Measurements from ENCODE around the gene AFAP1.

Gene AFAP1

DNA sequence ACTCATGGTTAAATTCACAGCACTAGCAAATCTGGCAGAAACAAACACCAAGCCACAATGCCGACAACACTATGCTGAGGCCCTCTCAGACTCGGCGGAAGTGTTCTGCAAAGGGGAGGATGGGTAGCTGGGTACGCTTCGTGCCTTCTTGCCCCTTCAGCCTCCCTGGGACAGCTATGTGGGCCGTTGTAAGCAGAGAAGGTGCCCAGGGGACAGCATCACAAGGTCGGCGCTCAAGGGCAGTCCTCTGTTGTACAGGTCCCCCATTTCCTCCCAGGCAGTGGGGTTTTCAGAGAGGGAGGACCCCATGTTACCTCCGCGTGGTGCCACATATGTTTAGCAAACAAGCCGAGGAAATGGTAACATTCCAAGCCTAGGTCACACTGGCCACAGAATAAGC is 173.6 kb downstream of the AFAP1 start:
- DNase-seq = no peak

DNA sequence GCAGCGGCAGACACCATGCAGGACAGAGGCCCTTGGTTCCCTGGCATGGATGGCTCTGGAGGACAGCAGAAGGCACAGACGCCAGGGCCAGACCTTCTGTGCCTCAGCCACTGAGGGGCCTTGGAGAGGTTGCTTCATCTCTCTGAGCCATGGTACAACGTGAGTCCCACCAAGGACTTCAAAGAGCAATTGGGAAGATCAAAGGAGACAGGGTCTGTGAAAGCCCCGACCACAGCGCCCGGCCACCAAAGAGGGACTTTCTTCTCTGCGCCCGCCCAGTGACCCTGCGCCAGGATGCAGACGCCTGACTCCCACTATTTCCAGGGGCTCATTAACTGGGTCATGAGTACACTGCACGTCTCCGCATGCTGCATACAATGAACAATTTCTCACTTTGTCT is 174.0 kb downstream of the AFAP1 start:
- no peak for DNase-seq

DNA sequence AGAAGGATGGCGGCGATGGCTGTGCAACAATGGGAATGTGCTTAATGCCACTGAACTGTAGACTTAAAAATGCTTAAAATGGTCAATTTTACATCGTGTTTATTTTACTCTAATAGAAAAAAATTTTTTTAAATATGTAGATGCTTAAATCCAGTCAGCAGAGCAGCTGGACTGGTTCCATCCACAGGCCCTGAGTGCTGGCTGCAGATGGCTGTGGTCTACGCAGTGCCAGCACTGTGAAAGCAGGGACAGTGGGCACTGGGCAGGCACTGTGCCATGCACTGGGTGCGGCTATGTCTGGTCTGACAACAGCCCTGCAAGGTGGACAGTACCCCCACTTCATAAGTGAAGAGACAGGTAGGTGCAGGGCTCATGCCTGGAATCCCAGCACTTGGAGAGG is 175.2 kb downstream of the AFAP1 start:
- DNase-seq = no peak

DNA sequence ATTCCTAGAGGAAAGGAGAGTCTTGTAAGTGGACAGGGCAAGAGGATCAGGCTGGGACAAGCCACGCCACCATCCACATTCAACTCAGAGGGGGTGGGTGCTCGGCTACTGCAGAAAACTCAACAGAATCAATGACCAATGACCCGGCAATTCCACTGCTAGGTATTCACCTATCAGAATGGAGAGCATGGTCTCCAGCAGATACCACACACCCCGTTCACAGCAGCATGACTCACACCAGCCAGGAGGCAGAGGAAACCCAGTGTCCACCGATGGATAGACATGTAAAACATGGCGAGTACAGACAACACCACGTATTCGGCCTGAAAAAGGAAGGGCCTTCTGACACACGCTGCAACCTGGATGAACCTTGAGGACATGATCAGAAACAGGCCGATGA is 175.9 kb downstream of the AFAP1 start:
- DNase-seq = no peak

DNA sequence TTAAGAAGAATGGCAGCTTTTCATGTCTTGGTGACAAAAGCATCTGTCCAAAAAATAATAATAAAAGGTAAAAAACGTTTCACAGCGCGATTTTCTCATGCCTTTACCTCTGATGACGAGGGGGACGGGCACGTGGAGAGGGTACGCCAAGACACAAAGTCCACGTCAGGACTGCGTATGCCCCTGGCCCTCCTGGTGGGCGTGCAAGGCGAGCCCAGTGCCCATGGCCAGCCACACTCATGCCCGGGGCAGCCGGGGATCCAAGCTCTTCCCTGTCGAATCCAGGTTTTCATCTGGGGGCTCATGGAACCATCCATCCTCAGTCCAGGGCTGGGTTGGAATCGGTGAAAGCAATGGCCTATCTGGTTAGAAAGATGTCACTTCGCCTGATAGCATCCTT is 176.6 kb downstream of the AFAP1 start:
- no peak for DNase-seq

DNA sequence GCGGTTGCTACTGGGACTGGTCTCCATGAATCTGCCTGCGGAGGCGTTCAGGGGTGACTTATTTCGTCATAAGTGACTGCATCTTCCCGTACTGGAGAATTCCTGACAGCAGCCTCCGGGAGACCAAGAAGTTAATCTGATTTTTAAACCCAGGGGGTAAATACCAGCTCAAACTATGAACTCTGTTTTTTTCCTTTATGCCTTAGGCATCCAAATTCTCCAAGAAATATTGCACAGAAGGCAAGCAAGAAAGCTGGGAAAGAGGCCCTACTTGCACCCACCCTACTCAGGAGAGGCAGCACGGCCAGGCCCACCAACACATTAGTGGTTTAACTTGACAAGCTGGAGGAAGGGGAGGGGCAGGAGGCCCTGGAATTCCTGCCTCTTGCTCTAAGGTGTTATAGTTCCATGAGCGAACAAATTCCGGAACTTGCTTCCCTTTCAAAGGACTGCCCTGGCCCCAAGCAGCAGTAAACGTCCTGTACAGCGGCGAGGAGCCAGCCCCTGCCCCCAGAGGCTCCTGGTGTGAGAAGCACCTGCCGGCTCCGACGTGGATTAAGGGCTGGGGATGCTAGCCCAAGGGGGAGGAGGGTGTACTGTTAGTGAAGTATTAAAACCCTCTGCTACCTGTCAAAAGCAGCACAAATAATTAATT is 177.2 kb downstream of the AFAP1 start:
- DNase-seq = no peak

DNA sequence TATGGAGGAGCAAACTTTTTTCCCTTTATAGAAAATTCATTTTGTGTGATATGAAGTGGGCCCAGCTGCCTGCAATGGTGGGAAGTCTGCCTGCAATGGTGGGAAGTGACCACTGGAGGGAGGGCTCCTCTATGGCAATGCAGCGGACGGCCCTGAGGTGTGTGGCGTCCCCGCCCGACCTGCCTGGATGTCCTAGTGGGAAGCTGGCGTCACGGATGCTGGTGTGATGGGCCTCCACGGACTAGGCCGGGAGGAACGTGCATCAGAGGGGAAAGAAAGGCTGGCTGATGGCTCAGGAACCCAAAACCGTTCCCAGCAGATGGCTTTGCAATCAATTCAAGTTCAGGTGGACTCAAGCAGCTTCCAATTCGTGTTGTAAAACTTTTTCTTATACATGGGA is 177.9 kb downstream of the AFAP1 start:
- peak; percentile 33 to 51 for DNase-seq

DNA sequence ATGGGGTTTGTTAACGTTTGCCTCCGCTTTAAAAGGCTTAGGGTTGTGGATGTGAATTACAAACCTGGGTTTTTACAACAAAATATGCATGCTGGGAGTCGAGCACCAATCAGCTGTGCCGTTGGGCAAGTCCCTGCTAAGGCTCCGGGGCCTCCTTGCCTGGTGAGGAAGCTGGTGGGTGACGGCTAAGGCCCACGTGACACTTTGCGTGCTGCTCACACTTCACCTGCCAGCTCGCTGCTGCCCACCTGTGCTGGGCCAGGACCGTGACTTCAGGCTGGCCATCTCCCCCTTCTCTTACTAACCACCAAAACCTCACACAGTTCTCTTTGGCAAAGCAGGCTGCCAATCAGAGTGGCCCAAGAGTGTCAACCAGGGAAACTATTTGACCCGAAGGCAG is 178.3 kb downstream of the AFAP1 start:
- DNase-seq = no peak

DNA sequence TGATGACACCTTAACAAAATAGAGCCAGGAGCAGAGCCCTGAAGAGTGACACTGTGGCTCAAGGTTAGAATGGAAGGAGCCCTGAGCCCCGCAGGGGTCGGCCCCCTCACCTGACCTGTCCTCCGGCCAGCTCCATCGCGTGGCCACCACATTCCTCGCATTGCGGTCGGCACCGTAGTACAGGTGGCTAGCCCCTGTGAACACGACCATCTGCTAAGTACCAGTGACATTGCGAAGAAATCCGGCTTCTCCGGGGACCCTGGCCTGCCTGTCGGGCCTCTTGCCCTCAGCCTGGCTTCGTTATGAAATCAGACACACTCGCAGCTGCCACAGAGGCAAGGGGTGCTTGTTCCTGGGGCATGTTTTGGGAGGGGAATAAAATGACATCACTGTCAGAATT is 179.0 kb downstream of the AFAP1 start:
- no peak for DNase-seq

DNA sequence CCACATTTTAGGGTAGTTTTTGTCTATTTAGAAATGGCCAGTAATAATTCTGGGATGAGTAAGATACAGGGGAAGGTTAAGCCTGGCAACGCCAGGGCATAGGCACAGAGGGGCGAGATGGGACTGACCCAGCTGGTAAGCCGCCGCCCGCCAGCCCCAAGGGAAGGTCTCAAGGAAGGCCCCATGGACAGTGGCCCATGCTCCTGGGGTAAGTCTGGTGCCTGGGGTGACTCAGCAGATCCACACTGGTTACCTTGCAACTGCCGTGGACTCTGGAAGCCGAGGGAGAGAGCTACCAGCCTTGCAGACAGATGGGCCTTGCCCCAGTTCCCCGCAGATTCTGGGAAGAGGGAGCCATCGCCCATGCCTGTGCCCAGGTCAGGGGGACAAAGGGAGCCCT is 179.4 kb downstream of the AFAP1 start:
- no peak for DNase-seq

DNA sequence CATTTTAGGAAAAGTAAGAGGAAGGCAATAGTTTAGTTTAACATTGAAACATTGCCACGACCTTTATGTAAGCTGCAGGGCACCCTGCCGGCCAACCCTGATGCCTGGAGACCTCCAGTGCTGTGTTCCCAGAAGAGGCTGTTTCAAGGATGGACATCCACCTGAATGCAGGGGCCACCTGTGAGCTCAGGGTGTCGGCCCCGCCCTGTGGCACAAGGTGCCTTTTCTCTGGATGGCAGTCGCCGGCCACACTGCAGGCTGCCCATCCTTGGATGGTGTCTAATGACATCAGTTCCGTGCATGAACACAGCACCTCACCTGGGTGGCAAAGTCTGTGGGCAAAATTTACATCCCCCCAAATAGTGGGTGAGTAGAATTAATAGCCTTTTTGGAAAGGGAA is 180.0 kb downstream of the AFAP1 start:
- no peak for DNase-seq

DNA sequence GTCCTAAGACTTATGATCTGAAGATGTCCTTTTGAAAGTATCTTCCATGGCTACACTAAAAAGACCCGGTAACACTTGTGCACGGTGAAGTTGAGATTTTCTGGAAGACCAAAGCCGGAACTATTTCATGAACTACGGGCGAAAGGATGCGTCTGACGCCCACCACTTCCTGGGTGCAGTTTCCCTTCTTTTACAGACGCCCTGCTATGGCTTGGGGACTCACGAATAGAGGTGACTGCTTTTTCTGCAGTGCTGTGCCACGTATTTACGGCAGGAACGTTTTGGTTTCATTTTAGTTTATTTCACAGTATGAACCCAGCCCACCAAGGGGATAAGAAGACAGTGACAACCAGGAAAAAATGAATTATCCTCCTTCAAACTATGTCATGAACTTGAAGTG is 180.4 kb downstream of the AFAP1 start:
- DNase-seq = peak; percentile 55 to 79

DNA sequence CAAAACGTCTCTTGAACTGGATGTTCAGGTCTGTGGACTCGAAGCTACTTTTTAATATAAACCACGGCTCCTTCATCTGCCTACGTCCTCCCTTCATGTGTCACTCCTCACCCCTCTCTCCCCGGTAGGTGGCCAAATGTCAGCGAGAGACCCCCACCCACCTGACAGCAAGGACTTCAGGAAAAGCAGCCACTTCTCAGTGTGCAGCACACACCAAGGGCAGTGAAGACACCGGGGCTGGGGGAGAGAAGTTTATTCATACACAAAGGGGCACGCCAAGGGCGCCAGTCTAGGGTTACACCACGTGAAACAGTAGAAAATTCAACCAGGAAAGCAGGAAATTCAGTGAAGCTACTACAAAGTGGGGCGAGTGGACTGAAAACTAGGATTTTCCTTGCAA is 181.2 kb downstream of the AFAP1 start:
- no peak for DNase-seq

DNA sequence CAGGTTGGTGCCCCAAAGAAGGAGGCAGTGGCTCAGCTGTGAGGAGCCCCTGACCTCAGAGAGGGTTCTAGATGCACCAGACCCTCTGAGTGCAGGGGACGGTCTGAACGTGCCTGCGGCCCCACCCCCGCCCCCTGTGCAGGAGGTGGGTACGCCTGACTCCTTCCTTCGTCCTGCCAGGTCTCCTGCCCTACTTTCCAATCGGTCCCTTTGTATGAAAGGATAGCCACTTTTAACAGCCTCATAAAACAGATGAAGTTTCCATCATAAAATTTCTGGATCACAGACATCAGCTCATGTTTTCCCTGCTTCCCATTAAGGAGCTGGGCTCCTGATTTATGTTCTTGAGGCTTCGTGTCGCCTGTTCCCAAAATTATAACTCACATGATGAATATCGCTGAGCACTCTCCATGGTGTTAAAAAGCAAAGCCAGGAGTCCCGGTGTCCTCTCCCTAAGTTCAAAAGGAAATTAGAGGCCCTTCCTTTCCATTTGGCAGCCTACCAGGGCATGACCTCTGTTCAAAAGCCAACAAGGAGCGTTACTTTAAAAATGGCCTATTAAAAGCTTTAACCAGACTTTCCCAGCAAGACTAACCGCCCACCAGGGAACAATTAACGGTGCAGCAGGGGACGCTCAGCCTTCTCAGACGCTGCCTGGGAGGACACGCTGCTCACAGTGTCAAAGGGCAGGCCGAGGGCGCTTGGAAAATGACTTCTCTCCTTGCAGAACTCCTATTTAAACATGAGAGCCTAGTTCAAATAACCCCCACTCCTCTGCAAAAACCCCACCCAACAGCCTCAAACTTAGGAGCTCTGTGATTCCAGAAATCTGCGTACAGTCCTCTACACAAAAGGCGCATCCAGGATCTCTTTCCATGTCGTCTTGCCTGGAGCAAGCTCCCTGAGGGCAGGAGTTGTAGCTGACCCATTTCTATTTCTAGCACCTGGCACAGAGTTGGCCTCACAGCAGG is 181.9 kb downstream of the AFAP1 start:
- DNase-seq = no peak

DNA sequence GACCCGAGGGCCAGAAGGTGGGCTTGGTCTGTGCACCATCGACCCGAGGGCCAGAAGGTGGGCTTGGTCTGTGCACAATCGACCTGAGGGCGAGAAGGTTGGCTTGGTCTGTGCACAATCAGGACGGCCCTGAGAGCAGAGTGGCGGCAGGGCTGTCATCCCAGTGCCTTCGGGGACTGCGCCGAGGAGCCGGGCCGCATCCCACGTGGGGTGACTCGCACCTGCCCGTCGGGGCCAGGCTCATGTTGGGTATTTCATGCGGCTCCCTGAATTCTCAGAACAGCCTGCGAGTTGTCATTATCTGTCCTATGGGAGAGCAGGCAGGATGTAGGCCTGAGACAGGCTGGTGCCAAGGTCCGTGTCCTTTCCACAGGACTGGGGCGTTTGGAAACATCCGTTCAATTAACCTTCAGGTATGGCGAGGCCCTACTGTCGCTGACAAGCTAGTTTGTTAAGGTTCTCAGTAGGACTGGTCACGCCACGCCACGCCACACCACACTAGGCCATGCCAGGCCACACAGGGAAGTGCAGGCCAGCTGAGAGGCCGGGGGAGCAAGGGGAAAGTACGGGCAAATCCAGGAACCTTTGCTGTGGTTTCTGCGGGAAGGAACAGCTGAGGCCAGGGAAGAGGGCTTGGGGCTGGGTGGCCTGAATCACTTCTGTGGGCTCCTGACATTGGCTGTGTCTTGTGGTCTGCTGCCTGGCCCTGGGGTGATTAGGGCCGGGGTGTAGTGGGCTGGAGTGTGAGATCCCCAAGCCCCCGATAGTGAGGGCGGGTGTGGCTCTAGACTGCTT is 182.9 kb downstream of the AFAP1 start:
- no peak for DNase-seq

DNA sequence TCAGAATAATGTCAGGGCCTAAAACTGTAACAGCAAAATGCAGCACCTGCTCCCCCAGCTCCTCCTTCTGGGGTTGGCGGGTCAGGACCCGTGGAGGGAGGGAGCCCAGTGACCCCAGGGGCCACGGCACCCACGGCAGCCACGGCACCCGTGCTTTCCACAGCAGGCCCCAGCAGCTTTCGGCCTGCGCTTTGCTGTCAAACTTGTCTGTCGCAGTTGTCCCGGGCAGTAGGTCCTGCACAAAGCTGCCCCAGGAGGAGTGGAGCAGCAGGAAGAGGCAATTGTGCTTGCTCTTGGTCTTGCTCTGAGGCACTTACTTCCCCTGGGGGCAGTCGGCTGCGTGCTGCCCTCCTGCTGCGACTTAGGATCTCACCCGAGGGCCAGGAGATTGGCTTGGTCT is 183.6 kb downstream of the AFAP1 start:
- DNase-seq = no peak

DNA sequence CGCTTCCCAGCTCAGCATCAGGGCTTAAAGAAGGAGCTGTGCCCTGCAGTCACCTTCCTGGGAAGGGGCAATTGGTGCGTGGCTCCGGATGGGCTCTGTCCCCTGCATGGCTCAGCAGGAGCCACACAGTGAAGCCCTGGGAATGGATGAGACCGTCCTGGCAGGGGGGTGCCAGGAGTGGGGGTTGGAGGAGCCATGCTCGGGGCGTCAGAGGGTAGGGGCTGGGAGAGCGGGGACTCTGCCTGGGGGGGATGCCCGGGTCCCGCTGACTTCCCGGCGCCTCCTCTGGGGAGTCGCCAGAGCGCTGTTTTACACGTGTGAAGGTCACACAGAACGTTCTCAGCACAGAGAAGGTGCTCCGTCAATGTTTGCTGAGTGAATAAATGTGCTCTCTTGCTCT is 184.1 kb downstream of the AFAP1 start:
- DNase-seq = no peak

DNA sequence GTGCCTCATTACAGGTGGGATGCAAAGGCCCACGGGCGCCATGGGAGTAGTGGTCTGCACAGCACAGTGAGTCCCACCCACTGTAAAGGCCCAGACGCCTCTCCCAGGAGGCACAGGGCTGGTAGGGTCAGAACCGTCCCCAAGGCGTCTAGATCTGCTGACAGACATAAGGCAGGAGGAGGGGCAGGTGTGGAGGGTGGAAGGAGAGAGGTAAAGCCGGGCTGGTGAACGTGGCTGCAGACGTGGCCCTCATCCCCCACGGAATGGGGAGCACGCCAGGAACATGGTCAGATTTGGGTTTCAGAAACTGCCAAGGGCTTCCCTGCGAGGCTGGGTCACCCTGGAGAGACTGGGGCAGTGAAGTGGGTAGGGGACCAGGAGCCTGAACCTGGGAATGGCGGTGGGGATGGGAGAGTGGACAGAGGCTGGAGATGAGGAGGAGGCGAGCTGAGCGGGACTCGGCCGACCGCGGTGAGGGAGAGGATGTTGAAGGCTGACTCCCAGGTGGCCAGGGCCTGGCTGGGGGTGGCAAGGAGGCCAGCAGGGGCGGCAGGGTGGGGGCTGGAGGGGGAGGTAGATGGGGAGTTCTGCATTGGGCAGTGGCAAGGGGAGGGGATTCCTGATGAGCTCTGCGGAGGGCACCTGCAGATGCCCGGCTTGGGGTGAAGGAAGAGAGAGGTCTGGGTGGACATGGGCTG is 184.9 kb downstream of the AFAP1 start:
- no peak for DNase-seq

DNA sequence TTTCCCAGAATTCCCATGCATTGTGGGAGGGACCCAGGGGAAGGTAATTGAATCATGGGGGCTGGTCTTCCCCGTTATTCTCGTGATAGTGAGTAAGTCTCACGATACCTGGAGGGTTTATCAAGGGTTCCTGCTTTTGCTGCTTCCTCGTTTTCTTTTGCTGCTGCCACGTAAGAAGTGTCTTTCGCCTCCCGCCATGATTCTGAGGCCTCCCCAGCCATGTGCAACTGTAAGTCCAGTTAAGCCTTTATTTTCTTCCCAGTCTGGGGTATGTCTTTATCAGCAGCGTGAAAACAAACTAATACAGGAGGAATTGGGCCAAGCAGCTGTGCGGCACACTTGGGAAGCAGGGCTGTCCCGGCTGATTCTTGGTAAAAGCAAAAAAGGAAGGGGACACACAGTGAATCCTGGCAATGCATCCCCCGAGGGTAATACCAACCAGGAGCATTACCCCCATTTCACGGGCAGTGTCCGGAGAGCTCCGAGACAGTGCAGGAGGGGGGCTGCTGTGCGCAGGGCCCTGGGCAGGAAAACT is 185.7 kb downstream of the AFAP1 start:
- no peak for DNase-seq

DNA sequence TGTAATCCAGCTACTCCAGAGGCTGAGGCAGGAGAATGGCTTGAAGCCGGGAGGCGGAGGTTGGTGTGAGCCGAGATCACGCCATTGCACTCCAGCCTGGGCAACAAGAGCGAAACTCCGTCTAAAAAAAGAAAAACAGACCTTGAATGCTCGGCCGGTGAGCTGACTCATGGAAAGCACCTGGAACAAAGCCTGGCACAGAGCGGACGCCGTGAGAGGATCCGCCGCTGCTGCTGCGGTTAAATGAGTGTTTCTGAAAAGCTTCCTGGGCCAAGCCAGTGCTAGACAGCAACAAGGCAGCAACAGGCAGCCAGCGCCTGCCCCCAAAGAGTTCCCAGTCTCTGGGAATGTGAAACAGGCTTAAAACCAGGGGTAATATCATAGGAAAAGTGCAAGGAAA is 186.4 kb downstream of the AFAP1 start:
- DNase-seq = no peak

DNA sequence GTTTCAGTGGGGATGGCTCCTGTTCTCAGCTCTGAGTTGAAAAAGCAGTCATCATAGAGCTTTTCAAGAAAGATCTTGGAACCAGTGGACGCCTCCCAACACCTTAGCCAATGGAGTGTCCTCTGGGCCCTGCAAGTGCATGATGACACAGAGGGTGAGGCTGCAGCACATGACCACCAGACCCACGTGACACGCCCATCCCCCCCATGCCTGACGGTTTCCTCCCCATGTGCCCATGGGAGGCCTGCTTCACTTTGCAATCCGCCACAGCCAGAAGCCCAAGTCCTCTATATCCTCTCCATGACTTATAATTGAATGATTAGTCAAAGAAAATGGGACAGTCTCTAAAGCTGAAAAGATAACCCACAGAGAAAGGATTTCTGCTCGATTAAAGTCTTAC is 187.0 kb downstream of the AFAP1 start:
- DNase-seq = no peak

DNA sequence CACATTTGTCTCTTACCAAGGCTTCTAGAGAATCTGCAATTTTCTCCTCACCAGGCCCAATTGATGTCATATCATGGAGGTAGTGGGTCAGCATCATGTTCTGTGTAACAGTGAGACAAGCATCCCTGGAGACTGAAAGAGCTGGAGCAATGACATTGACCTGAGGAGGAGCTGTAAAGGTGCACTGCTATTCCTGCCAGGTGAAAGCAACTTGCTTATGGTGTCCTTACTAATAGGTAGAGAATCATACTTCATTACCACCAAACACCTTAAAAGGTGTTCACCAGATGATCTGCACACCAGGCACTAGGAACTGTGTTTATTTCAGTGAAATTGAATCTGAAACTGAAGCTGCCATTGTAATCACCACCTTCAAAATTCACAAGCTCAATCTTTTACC is 188.7 kb downstream of the AFAP1 start:
- DNase-seq = no peak

DNA sequence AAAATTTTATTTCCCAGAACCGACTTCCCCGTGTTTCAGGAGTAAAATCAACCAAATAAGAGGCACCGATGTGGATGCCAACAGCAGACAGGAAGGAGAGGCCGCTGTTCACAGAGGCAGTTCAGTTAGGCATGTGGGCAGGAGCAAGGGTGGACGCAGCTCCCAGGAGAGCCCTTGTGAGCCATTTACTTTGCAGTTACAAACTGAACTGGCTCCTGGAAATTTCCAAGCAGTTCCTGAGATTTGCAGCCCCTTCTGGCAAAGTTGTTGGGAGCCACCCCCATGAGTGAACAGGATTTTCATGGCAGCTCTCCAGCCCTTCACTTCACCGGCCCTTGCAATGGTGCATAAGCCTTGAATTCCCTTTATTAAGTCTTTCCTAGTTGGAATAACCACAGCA is 189.1 kb downstream of the AFAP1 start:
- no peak for DNase-seq

Data from CD4-positive, alpha-beta T cell treated with Interleukin-1 beta for 1 hour (primary cell).